Effector memory CD8-positive, alpha-beta T cell (primary cell): ENCODE data around the gene FABP2.
"Not testable (repeated sequence)": the region's sequence is repeated elsewhere in the genome, so short reads cannot be mapped to it uniquely, and the experiment has no call there.

ENCODE experiments used
- ATAC-seq: fragments of 150-1000 bp; cut with Tn5 transposase; replicated peaks from 2 replicates; pipeline ENCODE4 v1.10.0; 2021; ENCODE audit warnings: mild to moderate bottlenecking, moderate library complexity
- DNase-seq, 3 experiments: peaks; one replicate each; pipeline ENCODE4 v3.0.0; 2021
- H3K27ac Mint-ChIP-seq, 2 donors: one replicate each; pipeline ENCODE4 v1.8.0; 2022; ENCODE audit warnings: mild to moderate bottlenecking in 2 of 2, mixed read lengths in 2 of 2, moderate library complexity in 2 of 2
- H3K27me3 Mint-ChIP-seq, 2 donors: one replicate each; pipeline ENCODE4 v1.8.0; 2022; ENCODE audit warnings: mixed read lengths in 2 of 2
- H3K36me3 Mint-ChIP-seq: one replicate; pipeline ENCODE4 v1.8.0; 2022; ENCODE audit warnings: mild to moderate bottlenecking, moderate library complexity, mixed read lengths; ENCODE audit not compliant: insufficient read depth
- H3K4me1 Mint-ChIP-seq, 2 donors: one replicate each; pipeline ENCODE4 v1.8.0; 2022; ENCODE audit warnings: low read depth in 2 of 2, mixed read lengths in 2 of 2
- H3K4me3 Mint-ChIP-seq, 2 donors: one replicate each; pipeline ENCODE4 v1.8.0; 2022; ENCODE audit warnings: mild to moderate bottlenecking in 2 of 2, mixed read lengths in 2 of 2, moderate library complexity in 2 of 2
- H3K9me3 Mint-ChIP-seq, 2 donors: one replicate each; pipeline ENCODE4 v1.8.0; 2022; ENCODE audit warnings: mixed read lengths in 2 of 2

Gene FABP2

GRCh38 chr4:119337010-119337409 is 15.1 kb upstream of the FABP2 start:
- H3K27ac Mint-ChIP-seq = no peak overlapping the region

GRCh38 chr4:119336332-119336979 is 14.5 kb upstream of the FABP2 start:
- H3K27ac Mint-ChIP-seq, H3K4me3 Mint-ChIP-seq, H3K4me1 Mint-ChIP-seq, H3K9me3 Mint-ChIP-seq, H3K36me3 Mint-ChIP-seq, ATAC-seq, DNase-seq: not testable (repeated sequence)
- peaks cover 24 to 32% of the 10 kb centered on the region in 2 donors for H3K27me3 Mint-ChIP-seq

More at GRCh38 chr4:119337010-119337409, 15.1 kb upstream of the FABP2 start:
- no peaks in the 10 kb centered on the region for H3K9me3 Mint-ChIP-seq
- no peak for ATAC-seq
- H3K4me1 Mint-ChIP-seq = no peaks in the 10 kb centered on the region
- no peaks in the 10 kb centered on the region for H3K36me3 Mint-ChIP-seq
- H3K27me3 Mint-ChIP-seq = peaks cover 22 to 32% of the 10 kb centered on the region in 2 donors
- H3K4me3 Mint-ChIP-seq = no peak overlapping the region
- no peak for DNase-seq

- Mint-ChIP-seq H3K36me3 (no peaks in the 10 kb centered on the region), H3K4me3 (no peak overlapping the region), H3K27ac (no peak overlapping the region), H3K4me1 (no peaks in the 10 kb centered on the region), H3K27me3 (peaks cover 47 to 56% of the 10 kb centered on the region in 2 donors), H3K9me3 (no peaks in the 10 kb centered on the region)
- ATAC-seq (no peak), DNase-seq (no peak)
These were observed 8.1 kb upstream of the FABP2 start for GRCh38 chr4:119329835-119330620.

GRCh38 chr4:119328695-119329094 is 6.8 kb upstream of the FABP2 start:
- no peaks in the 10 kb centered on the region for H3K4me1 Mint-ChIP-seq
- no peak for ATAC-seq
- no peak overlapping the region for H3K4me3 Mint-ChIP-seq
- DNase-seq = no peak
- H3K27me3 Mint-ChIP-seq = peaks cover 47 to 59% of the 10 kb centered on the region in 2 donors
- H3K36me3 Mint-ChIP-seq = no peaks in the 10 kb centered on the region
- H3K9me3 Mint-ChIP-seq = no peaks in the 10 kb centered on the region
- no peak overlapping the region for H3K27ac Mint-ChIP-seq

GRCh38 chr4:119317990-119318389 is 3.9 kb downstream of the FABP2 start:
- Mint-ChIP-seq H3K4me1 (no peaks in the 10 kb centered on the region), H3K27me3 (peaks cover 35 to 37% of the 10 kb centered on the region in 2 donors), H3K4me3 (no peak overlapping the region), H3K9me3 (no peaks in the 10 kb centered on the region), H3K27ac (no peak overlapping the region), H3K36me3 (no peaks in the 10 kb centered on the region)
- ATAC-seq = no peak
- DNase-seq = no peak

- Mint-ChIP-seq H3K4me3 (no peak overlapping the region), H3K4me1 (no peaks in the 10 kb centered on the region), H3K27me3 (peaks cover 21 to 32% of the 10 kb centered on the region in 2 donors), H3K9me3 (no peaks in the 10 kb centered on the region), H3K36me3 (no peaks in the 10 kb centered on the region), H3K27ac (no peak overlapping the region)
- no peak for ATAC-seq
- no peak for DNase-seq
These were observed 6.9 kb downstream of the FABP2 start for GRCh38 chr4:119315036-119315435.

- DNase-seq (no peak), ATAC-seq (peak; percentile 47)
These were observed 7.6 kb downstream of the FABP2 start for GRCh38 chr4:119314356-119314755.

GRCh38 chr4:119313237-119313636 is 8.7 kb downstream of the FABP2 start:
- ATAC-seq = no peak
- Mint-ChIP-seq H3K27ac (no peak overlapping the region), H3K27me3 (peaks cover 18 to 32% of the 10 kb centered on the region in 2 donors), H3K4me1 (no peaks in the 10 kb centered on the region), H3K4me3 (no peak overlapping the region), H3K36me3 (no peaks in the 10 kb centered on the region), H3K9me3 (no peaks in the 10 kb centered on the region)
- no peak for DNase-seq

More at GRCh38 chr4:119314356-119314755, 7.6 kb downstream of the FABP2 start:
- peaks cover 18 to 28% of the 10 kb centered on the region in 2 donors for H3K27me3 Mint-ChIP-seq
- no peaks in the 10 kb centered on the region for H3K36me3 Mint-ChIP-seq
- no peaks in the 10 kb centered on the region for H3K4me1 Mint-ChIP-seq
- no peak overlapping the region for H3K27ac Mint-ChIP-seq
- no peak overlapping the region for H3K4me3 Mint-ChIP-seq
- no peaks in the 10 kb centered on the region for H3K9me3 Mint-ChIP-seq

GRCh38 chr4:119310826-119311225 is 11.1 kb downstream of the FABP2 start:
- Mint-ChIP-seq H3K4me1 (no peaks in the 10 kb centered on the region), H3K27me3 (peaks cover 9 to 22% of the 10 kb centered on the region in 2 donors), H3K9me3 (no peaks in the 10 kb centered on the region), H3K36me3 (no peaks in the 10 kb centered on the region), H3K4me3 (no peak overlapping the region), H3K27ac (no peak overlapping the region)
- no peak for ATAC-seq
- no peak for DNase-seq

- Mint-ChIP-seq H3K27ac (no peak overlapping the region), H3K36me3 (peaks cover 3% of the 10 kb centered on the region), H3K4me1 (no peaks in the 10 kb centered on the region), H3K27me3 (peaks cover 9 to 25% of the 10 kb centered on the region in 2 donors), H3K4me3 (no peak overlapping the region), H3K9me3 (no peaks in the 10 kb centered on the region)
- DNase-seq (no peak), ATAC-seq (no peak)
These were observed 14.3 kb downstream of the FABP2 start for GRCh38 chr4:119307606-119308005.

GRCh38 chr4:119304431-119304830 is 17.5 kb downstream of the FABP2 start:
- ATAC-seq = no peak
- Mint-ChIP-seq H3K4me3 (no peak overlapping the region), H3K9me3 (no peaks in the 10 kb centered on the region), H3K27ac (no peak overlapping the region), H3K4me1 (peaks cover 3 to 7% of the 10 kb centered on the region in 2 donors), H3K36me3 (peaks cover 18% of the 10 kb centered on the region), H3K27me3 (peaks cover 9 to 25% of the 10 kb centered on the region in 2 donors)
- DNase-seq = no peak

GRCh38 chr4:119303587-119304305 is 18.2 kb downstream of the FABP2 start:
- H3K27me3 Mint-ChIP-seq = peaks cover 9 to 25% of the 10 kb centered on the region in 2 donors
- peaks cover 19% of the 10 kb centered on the region for H3K36me3 Mint-ChIP-seq
- H3K27ac Mint-ChIP-seq = no peak overlapping the region
- no peaks in the 10 kb centered on the region for H3K9me3 Mint-ChIP-seq
- H3K4me3 Mint-ChIP-seq = no peak overlapping the region
- H3K4me1 Mint-ChIP-seq = peaks cover 10 to 14% of the 10 kb centered on the region in 2 donors
- DNase-seq (no peak), ATAC-seq (no peak)

- Mint-ChIP-seq H3K36me3 (peaks cover 29% of the 10 kb centered on the region), H3K4me1 (peaks cover 15 to 20% of the 10 kb centered on the region in 2 donors), H3K27ac (no peak overlapping the region), H3K4me3 (no peak overlapping the region), H3K9me3 (no peaks in the 10 kb centered on the region), H3K27me3 (peaks cover 9 to 13% of the 10 kb centered on the region in 2 donors)
- ATAC-seq (no peak), DNase-seq (no peak)
These were observed 19.7 kb downstream of the FABP2 start for GRCh38 chr4:119302073-119302832.
